Measurements from ENCODE around the gene OR8J1. TPM values are rescaled to one million over a fixed set of nuclear protein-coding genes. Genes with fewer than 3 reads are reported as not detected.
"Not testable (repeated sequence)": the region's sequence is repeated elsewhere in the genome, so short reads cannot be mapped to it uniquely, and the experiment has no call there.

Gene OR8J1, protein sequence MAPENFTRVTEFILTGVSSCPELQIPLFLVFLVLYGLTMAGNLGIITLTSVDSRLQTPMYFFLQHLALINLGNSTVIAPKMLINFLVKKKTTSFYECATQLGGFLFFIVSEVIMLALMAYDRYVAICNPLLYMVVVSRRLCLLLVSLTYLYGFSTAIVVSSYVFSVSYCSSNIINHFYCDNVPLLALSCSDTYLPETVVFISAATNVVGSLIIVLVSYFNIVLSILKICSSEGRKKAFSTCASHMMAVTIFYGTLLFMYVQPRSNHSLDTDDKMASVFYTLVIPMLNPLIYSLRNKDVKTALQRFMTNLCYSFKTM
- not detected for polyA plus RNA-seq (2013, experiment 1 of 2; ENCODE audit: insufficient read length)
- polyA plus RNA-seq (2013, experiment 2 of 2; ENCODE audit: insufficient read length), result not detected

DNA sequence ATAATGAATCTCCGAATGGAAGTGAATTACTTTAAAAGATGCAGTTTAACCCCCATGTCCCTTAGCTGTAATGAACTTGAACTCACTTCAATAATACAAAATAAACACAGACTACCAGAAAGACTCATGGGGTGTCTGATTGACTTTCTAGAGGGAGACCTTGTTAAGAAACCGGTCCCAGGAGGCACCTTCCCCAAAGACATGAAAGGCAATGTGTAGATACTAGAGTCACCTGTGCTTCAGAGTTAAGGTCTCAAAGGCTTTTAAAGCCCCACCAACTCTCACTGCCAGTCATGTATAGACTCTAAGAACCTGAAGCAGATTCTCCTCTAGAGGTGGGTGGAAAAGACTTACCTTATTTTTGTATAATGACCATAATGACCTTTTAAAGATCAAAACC lies at the start of gene OR8J1:
TSS of gene OR8J1 (plus strand) at position 301 of the 400 bp plus-strand sequence. CDS start 5,956 bp downstream, outside the sequence.
- DNase-seq, result no peak

GRCh38 chr11:56307836-56308235 lies 46.3 kb upstream of the OR8J1 start:
- no peak for DNase-seq

DNA sequence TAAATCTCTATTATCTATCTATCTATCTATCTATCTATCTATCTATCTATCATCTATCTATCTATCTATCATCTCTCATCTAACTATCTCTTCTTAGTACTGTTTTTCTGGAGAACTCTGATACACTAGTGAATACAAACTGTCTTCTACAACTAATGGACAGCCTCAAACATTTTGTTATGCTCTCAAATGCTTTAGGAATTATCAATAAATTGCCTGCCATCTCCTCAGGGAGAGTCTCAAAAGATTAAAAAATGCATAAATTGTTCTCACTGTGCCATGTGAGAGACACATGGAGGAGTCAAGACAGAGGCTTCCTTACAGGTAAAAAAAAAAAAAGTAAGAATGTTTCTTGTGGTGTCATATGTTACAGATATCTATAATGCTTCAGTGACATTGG lies 39.2 kb upstream of the OR8J1 start, which contains the start of gene OR8K3:
TSS of gene OR8K3 (plus strand) at position 301 of the 400 bp plus-strand sequence. CDS start 3,163 bp downstream, outside the sequence.
- DNase-seq, result no peak

DNA sequence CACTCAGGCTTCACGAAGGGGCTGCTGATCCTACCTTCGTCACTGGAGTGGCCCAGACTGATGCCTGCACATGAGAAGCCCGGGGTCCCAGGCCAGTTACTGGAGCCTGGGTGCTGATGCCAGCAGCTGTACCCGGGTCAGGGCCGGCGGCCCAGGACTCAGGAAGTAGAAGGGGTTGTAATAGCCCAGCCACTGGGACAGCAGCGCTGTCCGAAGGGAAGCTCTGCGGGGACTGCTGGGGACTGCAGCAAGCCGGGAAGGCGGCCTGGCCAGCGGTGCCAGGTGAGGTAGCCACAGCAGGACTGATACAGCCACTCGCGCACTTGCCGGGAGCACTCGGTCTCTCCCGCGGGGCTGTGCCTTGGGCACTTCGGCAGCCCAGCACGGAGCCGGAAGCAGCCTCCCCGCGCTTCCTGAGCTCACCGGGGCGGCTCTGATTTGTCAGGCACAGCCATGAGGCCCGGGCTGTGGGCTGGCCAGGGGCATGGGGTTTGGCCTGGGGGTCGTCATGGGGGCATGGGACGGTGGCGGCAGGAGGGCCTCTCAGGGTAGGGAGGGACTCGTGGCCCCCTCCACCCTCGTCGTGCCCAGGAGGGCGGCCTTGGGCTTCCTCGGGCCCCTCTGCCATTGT lies 22.1 kb upstream of the OR8J1 start:
- DNase-seq, result no peak

DNA sequence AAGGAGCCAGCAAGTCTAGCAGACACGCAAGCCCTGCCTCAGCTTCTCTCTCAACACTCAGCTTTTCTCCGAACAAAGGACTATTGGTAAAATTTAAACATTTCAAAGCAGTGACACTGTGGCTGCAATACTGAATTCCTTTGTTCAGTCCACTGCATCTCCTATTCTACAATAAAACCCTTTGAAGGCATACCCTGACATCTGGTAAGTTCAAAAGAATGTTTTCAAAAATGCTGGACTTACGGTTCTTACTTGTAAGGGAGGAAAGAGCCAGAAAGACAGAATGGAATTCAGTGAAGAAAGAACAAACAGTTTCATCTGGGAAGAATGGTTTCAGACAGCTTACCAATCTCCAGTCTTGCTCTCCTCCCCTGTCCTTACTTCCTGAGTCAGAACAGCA lies 20.9 kb upstream of the OR8J1 start:
- no peak for DNase-seq

DNA sequence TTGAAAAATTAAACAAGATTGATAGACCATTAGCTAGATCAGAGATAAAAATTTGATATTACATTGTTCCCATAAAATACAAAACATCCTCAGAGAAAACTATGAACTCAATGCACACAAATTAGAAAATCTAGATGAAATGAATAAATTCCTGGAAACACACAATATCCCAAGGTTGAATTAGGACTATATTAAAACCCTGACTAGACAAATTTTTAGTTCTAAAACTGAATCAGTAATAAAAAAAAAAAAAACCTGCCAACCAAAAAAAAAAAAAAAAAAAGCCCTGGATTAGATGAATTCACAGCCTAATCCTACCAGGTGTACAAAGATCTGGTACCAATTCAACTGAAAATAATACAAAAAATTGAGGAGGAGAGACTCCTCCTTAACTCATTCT lies 13.8 kb upstream of the OR8J1 start:
- DNase-seq, result no peak

- DNase-seq, result no peak
Measured at GRCh38 chr11:56345739-56346138, 8.4 kb upstream of the OR8J1 start, which contains the start of gene OR8K1. OR8K1 (plus strand) TSS chr11:56346039; CDS start chr11:56346039, 0 bp downstream.

- no peak for DNase-seq
Measured at GRCh38 chr11:56375324-56375723, 21.2 kb downstream of the OR8J1 start, which contains the start of gene OR8U1. OR8U1 (plus strand) TSS chr11:56375624; CDS start chr11:56375624, 0 bp downstream.

DNA sequence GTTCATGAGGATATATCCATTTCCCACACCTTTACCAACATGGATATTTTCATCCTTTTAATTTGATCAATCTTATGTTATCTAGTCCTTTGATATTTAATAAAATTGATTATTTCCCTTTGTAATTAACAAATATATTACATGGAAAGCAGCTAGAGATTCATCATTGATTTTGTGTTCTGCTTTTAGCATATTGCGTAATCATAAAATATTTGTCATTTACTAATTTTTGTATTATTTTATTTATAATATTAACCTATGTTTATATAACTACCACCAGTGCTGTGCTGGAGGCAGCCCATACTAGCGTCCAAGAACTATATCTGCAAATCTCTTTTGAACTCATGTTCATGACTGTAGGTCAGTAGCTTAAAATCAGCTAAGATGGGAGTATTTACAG lies 26.0 kb downstream of the OR8J1 start:
- no peak for DNase-seq

DNA sequence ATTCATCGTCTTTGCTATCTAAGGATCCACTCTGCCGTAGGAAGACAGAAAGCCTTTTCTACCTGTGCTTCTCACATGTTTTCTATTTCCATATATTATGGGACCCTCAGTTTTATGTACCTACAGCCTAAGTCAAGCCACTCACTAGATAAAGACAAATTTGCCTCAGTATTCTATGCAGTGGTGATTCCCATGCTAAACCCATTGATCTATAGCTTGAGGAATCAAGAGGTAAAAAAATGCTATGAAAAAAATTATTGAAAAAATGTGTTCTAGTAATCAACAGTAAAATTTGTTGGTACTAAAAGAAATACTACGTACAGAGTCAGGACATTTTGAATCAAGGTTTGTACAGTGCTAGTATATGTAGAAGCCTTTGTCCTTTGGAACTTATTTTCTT lies 40.3 kb downstream of the OR8J1 start:
- no peak for DNase-seq

- no peak for DNase-seq
Measured at GRCh38 chr11:56396047-56396446, 42.0 kb downstream of the OR8J1 start.

GRCh38 chr11:56401858-56402461 lies 47.9 kb downstream of the OR8J1 start:
- not testable (repeated sequence) for DNase-seq

DNA sequence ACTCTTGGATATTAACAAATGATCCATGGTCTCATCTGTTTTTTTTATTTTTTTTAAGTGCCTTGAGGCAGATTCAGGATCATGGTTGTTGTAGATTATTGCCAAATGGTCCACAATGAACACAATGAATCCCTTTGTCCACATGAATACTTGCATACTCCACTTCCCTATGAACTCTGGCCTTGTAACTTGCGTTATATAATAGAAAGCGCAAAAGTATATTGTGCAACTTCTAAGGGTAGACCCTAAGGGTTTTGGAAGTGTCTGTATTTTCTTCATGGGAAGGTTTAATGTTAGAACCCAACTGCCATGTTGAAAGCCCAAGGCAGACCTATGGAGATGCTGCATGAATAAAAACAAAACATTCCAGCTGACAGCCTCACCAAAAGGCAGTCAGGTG lies 50.3 kb downstream of the OR8J1 start:
- no peak for DNase-seq

DNA sequence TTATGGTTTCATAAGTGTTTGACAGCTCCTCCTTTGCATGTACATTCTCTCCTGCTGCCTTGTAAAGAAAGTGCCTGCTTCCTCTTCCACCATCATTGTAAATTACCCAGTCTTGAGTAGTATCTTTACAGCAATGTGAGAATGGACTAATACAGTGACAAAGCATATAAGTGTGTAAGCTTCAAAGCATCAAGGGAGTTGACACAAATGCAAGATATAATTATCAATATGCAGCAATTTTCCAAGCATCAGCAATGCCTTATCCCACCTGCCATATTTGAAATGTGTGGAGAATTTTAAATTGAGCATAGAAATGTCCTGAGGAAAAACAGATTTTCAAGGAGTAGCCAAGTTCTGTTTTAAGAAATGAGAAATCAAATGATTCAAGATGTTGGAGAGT lies 56.7 kb downstream of the OR8J1 start:
- DNase-seq, result no peak
